GM18519 (cell line): ENCODE results near the gene SLC29A3.
"Not testable (repeated sequence)": the region's sequence is repeated elsewhere in the genome, so short reads cannot be mapped to it uniquely, and the experiment has no call there.

Source experiments
- ATAC-seq: cut with Tn5 transposase; IDR thresholded peaks from one replicate; pipeline ENCODE4 v1.9.1; 2021; ENCODE audit warnings: mild to moderate bottlenecking, moderate library complexity; ENCODE audit not compliant: unreplicated experiment, low FRiP score

Gene SLC29A3

GRCh38 chr10:71319042-71319799, at the start of gene SLC29A3:
TSS of gene SLC29A3 (plus strand) at chr10:71319259. CDS start at chr10:71319310, 51 bp downstream.
- ATAC-seq: peak; percentile 53

DNA sequence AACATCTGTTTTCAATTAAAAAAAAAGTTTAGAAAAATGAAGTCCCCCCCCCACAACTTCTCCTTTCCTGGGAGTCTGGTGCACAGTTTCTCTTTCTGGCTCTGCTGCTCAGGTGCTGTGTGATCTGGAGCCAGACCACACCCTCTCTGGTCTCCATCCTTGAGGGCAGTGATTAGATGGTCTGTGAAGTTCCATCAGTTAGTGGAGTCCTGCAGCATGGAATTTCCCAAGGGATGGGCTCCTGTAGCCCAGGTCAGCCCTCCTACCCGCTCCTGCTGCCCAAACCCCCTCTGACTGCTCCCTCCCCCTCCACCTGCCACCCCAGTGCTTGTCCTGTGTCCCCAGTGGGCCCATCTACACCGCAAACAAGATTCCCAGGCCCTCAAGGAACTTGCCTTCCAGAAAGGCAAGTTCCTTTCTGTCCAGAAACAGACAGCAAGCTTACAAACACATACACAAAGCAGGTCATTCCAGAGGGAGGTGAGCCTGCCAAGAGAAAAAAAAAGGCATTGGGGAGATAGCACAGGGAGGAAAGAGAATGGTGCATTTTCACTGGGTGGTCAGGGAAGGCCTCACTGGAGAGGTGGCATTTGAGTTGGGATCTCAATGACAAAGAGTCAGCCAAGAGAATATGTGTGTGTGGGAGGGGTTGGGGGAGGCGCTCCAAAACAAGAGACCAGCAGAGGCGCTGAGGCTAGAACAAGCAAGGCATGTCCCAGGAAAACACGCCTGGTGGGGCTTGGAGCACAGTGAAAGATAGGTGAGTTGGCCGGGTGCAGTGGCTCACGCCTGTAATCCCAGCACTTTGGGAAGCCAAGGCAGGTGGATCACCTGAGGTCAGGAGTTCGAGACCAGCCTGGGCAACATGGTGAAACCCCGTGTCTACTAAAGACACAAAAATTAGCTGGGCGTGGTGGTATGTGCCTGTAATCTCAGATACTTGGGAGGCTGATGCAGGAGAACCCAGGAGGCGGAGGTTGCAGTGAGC, 49.5 kb upstream of the SLC29A3 start:
- no peak for ATAC-seq

DNA sequence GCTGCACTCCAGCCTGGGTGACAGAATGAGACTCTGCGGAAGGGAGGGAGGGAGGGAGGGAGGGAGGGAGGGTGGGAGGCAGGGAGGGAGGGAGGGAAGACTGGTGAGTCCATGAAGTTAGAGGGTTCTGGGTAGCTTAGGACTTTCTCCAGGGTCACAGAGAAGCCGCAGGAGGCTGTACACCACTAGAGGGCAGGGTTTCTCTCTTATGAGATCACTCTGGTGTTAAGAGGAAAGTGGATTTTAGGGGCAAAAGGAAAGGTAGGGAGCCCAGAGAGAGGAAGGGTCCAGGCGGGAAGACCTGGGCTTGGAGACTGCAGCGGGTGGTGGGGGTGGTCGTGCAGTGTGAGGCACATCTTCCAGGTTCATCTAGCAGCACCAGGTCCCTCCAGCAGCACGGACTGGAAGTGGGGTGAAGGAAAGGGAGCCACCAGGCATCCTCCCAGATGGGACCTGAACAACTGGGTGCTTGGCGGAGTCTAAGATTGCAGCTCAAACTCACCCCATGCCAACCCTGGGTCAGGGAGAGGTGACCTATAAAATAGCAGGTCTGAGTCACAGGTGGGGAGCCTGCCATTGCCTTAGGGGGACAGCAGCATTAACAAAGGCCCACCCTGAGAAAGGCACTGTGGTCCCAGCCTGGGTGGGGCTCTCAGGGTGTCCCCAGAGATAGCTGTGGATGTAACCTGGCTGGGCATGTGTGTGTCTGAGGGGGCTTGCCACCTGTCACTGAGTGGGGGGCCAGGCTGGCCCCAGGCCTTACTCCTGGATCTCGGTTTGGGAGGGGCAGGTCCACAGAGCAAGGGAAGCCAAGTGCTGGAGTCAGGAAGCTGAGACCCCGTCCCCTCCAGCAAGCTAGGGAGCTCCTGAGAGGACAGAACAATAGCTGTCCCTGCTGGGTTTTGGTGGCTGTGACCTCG, 48.5 kb upstream of the SLC29A3 start:
- no peak for ATAC-seq

DNA sequence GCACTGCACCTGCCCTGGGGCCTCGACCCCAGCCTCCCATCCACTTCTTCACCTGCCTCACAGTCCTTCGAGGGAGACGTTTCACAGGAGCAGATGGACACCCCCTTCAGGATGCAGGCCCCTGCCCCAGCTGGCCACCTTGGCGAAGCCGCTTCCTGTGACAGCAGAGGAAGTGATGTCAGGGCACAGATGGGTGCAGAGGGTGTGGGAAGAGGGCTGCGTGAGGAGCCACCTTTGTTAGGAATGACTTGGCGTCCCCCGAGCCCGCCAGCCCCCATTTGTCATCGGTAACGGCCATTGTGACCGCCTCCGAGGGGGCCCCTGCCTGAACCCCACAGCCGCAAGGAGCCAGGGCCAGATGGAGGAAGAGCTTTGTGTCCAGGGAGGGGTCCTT, 47.4 kb upstream of the SLC29A3 start:
- no peak for ATAC-seq

DNA sequence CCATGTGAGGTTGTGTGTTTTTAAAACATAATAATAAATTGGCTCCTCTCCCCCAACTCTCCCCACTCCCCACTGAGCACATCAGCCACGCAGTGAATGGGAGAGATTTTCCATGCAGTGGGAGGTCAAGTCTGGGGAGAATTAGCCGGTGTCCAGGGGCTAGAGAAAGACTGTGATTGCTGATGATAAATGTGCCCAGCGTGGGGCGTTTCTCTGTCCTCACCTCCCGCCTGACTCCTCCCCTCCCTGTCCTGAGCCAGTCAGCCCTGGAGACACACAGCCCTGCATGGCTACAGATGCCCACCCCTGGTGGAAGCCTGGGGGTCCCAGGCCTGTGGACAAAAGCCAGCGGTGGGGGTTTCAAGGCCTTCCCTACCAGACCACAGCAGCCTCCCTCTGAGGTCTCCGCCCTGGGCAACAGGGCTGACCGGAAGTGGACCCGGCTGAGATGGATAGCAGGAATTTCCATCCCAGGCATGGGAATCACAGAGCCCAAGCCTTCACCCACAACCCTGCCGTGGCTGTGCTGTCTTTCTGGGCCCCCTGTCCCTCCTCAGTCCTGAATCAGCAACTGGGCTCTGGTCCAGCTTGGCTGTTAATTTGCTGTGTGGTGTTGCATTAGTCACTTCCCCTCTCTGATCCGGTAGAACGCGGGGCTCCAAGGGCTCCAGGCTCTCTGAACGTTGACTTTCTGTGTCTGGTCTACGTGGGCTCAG, 46.8 kb upstream of the SLC29A3 start:
- no peak for ATAC-seq

GRCh38 chr10:71272974-71273373, 46.1 kb upstream of the SLC29A3 start:
- not testable (repeated sequence) for ATAC-seq

DNA sequence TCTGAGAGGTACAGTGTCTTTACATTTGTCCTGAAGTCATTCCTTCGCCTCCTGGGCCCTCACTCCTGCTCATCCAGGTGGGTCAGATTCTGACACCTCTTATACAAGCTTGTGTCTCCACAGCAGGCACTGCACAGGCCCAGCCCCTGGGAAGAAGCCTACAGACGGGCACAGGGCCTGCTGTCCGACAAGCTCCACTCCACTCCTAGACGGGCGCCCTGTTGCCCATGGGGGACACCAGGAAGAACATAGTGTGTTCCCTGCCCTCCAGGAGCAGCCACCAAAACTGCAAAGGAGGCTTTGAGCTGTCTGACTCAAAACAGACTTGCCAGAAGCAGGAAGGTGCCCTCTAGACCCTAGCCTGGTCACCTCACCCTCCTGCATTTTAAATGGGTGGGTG, 45.6 kb upstream of the SLC29A3 start:
- ATAC-seq: no peak

DNA sequence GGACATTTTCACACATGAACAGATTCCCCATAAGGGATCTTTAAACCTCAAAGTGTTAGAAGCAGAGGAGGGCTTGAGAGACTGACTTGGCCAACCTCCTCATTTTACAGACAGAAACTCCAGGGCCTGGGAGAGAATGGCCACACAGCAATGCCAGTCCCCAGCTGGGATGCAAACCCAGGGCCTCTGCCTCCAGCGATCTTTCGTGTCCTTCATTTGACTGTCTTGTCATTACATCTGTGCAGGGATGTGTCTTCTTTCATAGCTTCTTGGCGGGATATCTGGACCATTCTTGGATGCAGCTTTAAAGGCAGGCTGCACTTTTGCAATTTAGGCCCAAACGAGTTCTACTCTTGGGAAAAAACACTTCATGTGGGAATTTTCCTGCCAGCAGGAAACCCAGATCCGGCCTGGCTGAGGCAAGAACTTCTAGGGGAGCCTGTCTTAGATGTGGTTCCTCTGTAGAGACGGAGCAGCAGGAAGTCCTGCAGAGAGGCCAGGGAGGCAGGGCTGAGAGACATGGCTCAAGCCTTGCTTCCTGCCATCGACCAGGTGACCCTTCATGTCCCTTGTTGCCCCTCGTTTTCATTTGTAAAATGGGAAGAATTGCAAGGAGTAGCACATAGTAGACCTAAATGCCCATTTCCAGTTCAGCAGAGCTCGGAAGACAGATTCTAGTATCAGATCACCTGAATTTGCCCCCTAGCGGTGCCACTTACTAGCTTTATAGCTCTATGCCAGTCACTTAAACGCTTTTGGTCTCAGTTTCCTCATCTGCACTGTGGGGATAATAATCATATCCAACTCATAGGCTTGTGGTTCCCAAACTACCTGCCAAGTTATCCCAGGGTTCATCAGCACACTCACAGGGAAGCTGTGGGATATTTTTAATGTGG, 43.9 kb upstream of the SLC29A3 start:
- ATAC-seq: no peak

GRCh38 chr10:71276873-71277272, 42.2 kb upstream of the SLC29A3 start:
- no peak for ATAC-seq

GRCh38 chr10:71277914-71278665, 41.0 kb upstream of the SLC29A3 start:
- no peak for ATAC-seq

- no peak for ATAC-seq
Observed at GRCh38 chr10:71278691-71279588, 40.1 kb upstream of the SLC29A3 start.

DNA sequence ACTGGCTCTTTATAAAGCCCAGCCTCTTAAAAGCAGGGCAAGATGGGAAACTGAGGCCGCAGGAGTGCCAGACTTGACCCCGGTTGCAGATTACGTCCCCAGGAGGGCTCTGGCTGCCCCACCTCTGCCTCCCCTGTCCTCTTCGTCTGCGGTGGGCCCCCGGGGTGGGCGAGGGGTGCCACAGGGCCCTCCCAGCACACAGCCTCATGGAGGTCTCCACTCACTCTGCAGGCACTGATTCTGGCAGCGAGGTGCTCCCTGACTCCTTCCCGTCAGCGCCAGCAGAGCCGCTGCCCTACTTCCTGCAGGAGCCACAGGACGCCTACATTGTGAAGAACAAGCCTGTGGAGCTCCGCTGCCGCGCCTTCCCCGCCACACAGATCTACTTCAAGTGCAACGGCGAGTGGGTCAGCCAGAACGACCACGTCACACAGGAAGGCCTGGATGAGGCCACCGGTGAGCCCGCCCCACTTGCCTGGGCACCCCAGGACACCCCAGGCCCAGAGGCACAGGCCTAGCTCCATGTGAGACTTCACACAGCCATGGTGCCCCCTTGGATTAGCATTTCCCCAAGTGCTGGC, 39.4 kb upstream of the SLC29A3 start:
- ATAC-seq: no peak

DNA sequence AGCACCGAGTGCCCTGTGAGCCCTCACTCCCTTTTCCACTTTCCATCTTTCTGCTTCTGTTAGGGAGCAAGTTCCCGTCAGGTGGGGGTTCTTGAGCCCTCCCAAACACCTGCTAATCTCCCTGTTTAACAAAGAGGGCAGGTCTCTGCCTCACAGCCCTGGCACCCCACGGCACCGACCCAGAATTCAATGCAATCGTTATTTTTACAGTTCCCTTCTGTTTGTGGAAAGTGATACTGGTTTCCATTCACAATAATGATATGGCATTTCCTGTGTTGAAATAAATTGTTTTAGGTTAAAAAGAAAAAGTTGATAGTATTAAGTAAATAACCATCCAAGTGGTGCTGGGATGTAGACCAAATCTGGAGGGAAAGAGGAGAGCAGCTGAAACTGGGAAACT, 38.8 kb upstream of the SLC29A3 start:
- no peak for ATAC-seq

- no peak for ATAC-seq
Observed at GRCh38 chr10:71280825-71281224, 38.2 kb upstream of the SLC29A3 start.

DNA sequence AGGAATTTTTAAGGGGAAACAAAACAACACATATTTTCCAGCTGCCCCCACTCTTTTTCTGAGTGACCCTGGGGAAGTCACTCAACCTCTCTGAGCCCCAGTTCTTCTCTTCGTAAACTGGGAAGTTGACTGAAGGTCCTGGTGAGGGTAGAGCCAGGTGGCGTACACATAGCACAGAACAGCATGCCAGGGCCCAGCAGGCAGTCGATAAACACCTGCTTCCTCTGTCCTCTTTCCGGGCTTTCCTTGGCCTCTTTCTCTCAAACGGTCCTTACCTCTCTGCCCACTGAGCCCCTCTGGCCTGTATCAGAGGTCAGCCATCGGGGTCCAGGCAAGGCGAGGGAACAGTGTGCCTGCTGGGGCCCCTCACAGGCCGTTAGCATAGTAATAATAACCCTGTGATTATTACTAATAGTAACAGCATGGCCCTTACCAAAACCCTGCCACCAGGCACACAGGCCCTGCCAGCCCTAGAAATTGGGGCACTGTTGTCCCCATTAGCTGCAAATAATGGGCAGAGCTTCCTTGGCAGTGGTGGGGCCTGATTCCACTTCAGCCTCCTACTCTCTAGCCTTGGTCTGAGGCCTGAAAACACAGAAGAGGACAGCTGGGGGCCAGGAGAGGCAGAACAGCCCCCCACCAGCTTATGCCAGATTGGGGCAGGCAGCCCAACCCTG, 37.3 kb upstream of the SLC29A3 start:
- ATAC-seq: no peak

GRCh38 chr10:71282323-71282680, 36.8 kb upstream of the SLC29A3 start:
- ATAC-seq: no peak
